K562 (cell line): Measurements from ENCODE around the gene JHY. TPM values are rescaled to one million over a fixed set of nuclear protein-coding genes. Genes with fewer than 3 reads are reported as not detected.

Source experiments
- ATAC-seq: fragments of 200-7000 bp; cut with Tn5 transposase; 3 replicates; pipeline ENCODE4 v1.9.1; 2020; ENCODE audit warnings: moderate library complexity
- BruUV-seq: library from RNA; stranded (reverse); fragments of 400-500 nt; replicated peaks from 2 replicates; lab custom pipeline; 2021; lab: Mats Ljungman, UMichigan
- CTCF ChIA-PET: fragments of 300-600 bp; formaldehyde crosslinking; extraction: SDS; loops from one replicate; lab custom pipeline; 2021; ENCODE audit warnings: low intra/inter-chr PET ratio; lab: Yijun Ruan, JAX
- POLR2A ChIA-PET: fragments of 300-600, 350-650 bp; sonication (Branson Sonifier 250); formaldehyde crosslinking; extraction: SDS; loops from one replicate; lab custom pipeline; 2021; ENCODE audit warnings: antibody characterized with exemption, inconsistent platforms; lab: Yijun Ruan, JAX
- DNase-seq, 4 experiments: peaks; one replicate each; pipeline versions ENCODE4 v3.0.0 to v3.0.0-alpha.2; 2011 to 2018; ENCODE audit warnings: low spot score in 3 of 4, mixed read lengths in 3 of 4; ENCODE audit errors: extremely low read depth in 1 of 4
- FAIRE-seq: peaks from 2 replicates; lab custom pipeline; 2011; peaks lifted over from hg19 to GRCh38; lab: Jason Lieb, UNC
- H2AFZ ChIP-seq: 2 replicates; pipeline ENCODE4 v1.6.0; 2011; ENCODE audit warnings: low read depth, low read length, control low read depth, inconsistent platforms
- H3K27ac ChIP-seq: fragments of 200-600 bp; 3 replicates; pipeline ENCODE4 v1.8.0; 2011; ENCODE audit warnings: low read depth, mild to moderate bottlenecking, control low read depth, inconsistent platforms, low read length, moderate library complexity, mixed read lengths; ENCODE audit errors: extremely low read depth
- H3K27me3 ChIP-seq, 2 experiments: fragments of 300-600 bp in 1 of 2; 2 replicates in 1 of 2; 3 replicates in 1 of 2; pipeline versions ENCODE4 v1.6.0 to v1.8.0; 2011; ENCODE audit warnings: inconsistent platforms in 2 of 2, low read length in 2 of 2, mild to moderate bottlenecking in 1 of 2, mixed read lengths in 1 of 2, moderate library complexity in 1 of 2; ENCODE audit not compliant: control insufficient read depth in 2 of 2, insufficient read depth in 2 of 2
- H3K36me3 ChIP-seq: fragments of 300-600 bp; 3 replicates; pipeline ENCODE4 v1.8.0; 2011; ENCODE audit warnings: mild to moderate bottlenecking, low read length, inconsistent platforms; ENCODE audit not compliant: control insufficient read depth, insufficient read depth
- H3K4me1 ChIP-seq, 2 experiments: fragments of 200-600 bp in 1 of 2; replicated peaks in 1 of 2; 2 replicates in 1 of 2; 3 replicates in 1 of 2; pipeline versions ENCODE4 v1.5.1 to v1.8.0; 2011; ENCODE audit warnings: inconsistent platforms in 2 of 2, low read length in 2 of 2, mild to moderate bottlenecking in 1 of 2, mixed read lengths in 1 of 2, moderate library complexity in 1 of 2; ENCODE audit not compliant: control insufficient read depth in 2 of 2, insufficient read depth in 2 of 2
- H3K4me2 ChIP-seq: 2 replicates; pipeline ENCODE4 v1.6.1; 2011; ENCODE audit warnings: low read length, control low read depth, inconsistent platforms, mixed read lengths; ENCODE audit not compliant: insufficient read depth
- H3K4me3 ChIP-seq: fragments of 200-600 bp; sonication (generic), shearing (Covaris generic); 2 replicates; pipeline ENCODE4 v1.5.1; 2016; ENCODE audit warnings: control low read depth, inconsistent platforms
- H3K79me2 ChIP-seq: fragments of 200-600 bp; 3 replicates; pipeline ENCODE4 v1.8.0; 2011; ENCODE audit warnings: low read length, inconsistent platforms; ENCODE audit not compliant: control insufficient read depth, insufficient read depth
- H3K9ac ChIP-seq, 2 experiments: 2 replicates each; pipeline versions ENCODE4 v1.6.0 to v1.6.1; 2011; ENCODE audit warnings: low read depth in 2 of 2, low read length in 2 of 2, control low read depth in 1 of 2, inconsistent platforms in 1 of 2, mild to moderate bottlenecking in 1 of 2, mixed read lengths in 1 of 2; ENCODE audit not compliant: insufficient read depth in 1 of 2
- H3K9me1 ChIP-seq: one replicate; pipeline ENCODE4 v1.6.0; 2011; ENCODE audit warnings: inconsistent platforms, mild to moderate bottlenecking, low read length, moderate library complexity; ENCODE audit not compliant: control insufficient read depth, insufficient read depth
- H3K9me3 ChIP-seq: replicated peaks from 2 replicates; pipeline ENCODE4 v1.5.1; 2011; ENCODE audit warnings: low read depth, low read length, inconsistent platforms; ENCODE audit not compliant: control insufficient read depth, insufficient read depth
- H4K20me1 ChIP-seq: replicated peaks from 2 replicates; pipeline ENCODE4 v1.6.1; 2011; ENCODE audit warnings: low read length, inconsistent platforms, mixed read lengths; ENCODE audit not compliant: control insufficient read depth, insufficient read depth
- BRD4 ChIP-seq: fragments of 200-600 bp; sonication (generic); IDR thresholded peaks from 2 replicates; pipeline ENCODE4 v1.6.1; 2017; ENCODE audit warnings: inconsistent platforms
- MYNN ChIP-seq, 2 experiments: sonication (generic); formaldehyde crosslinking in 1 of 2; IDR thresholded peaks; 2 replicates each; pipeline versions ENCODE4 v1.5.0 to v1.6.1; 2016 to 2020; ENCODE audit warnings: antibody characterized with exemption in 1 of 2, missing genetic modification reagents in 1 of 2
- SMARCA5 ChIP-seq: fragments of 450-650 bp; IDR thresholded peaks from 2 replicates; pipeline ENCODE4 v1.6.1; 2016
- ZBTB17 ChIP-seq: fragments of 450-650 bp; formaldehyde crosslinking; IDR thresholded peaks from 2 replicates; pipeline ENCODE4 v1.4.0; 2020; ENCODE audit warnings: mild to moderate bottlenecking
- ZKSCAN3 ChIP-seq: fragments of 250-450 bp; sonication (Bioruptor Pico); IDR thresholded peaks from 2 replicates; pipeline ENCODE4 v1.4.0; 2020
- ZNF124 ChIP-seq: sonication (generic); formaldehyde crosslinking; IDR thresholded peaks from 2 replicates; pipeline ENCODE4 v1.8.1; 2022; ENCODE audit warnings: missing genetic modification reagents
- ZNF23 ChIP-seq: fragments of 250-450 bp; sonication (Bioruptor Pico); IDR thresholded peaks from 2 replicates; pipeline ENCODE4 v1.4.0; 2020; ENCODE audit warnings: mild to moderate bottlenecking
- ZNF518B ChIP-seq: fragments of 250-450 bp; sonication (Bioruptor Pico); IDR thresholded peaks from 2 replicates; pipeline ENCODE4 v1.5.0; 2021; ENCODE audit warnings: mild to moderate bottlenecking, moderate library complexity
- WGBS: fragments of 100-300 bp; shearing (Covaris generic); methylation state at CpG from one replicate; pipeline ENCODE4 v1.1.6; 2016; ENCODE audit warnings: low coverage, mixed read lengths; ENCODE audit not compliant: insufficient coverage; ENCODE audit errors: missing lambda C conversion rate; 5-methylcytosine and 5-hydroxymethylcytosine counted together
- in situ Hi-C: fragments of 300-500 bp; cut with MboI; formaldehyde crosslinking; loops from 4 replicates; pipeline ENCODE4 v1.15.0; 2018; ENCODE audit warnings: inconsistent platforms, mixed read lengths
- intact Hi-C: fragments of 100-400 bp; cut with micrococcal nuclease; formaldehyde crosslinking; loops from 2 replicates; pipeline ENCODE4 v1.14.2; 2022
- polyA plus RNA-seq, 8 experiments: library from polyadenylated mRNA; depleted of rRNA in 4 of 8; stranded (reverse) in 5 of 8; unstranded in 3 of 8; fragments of >200 nt; fragmentation: Nextera tagmentation in 2 of 8; fragmentation: Illumina TruSeq in 1 of 8; extraction: Ambion mirVana in 2 of 8; extraction: Trizol in 1 of 8; gene quantifications; 2 replicates each; pipeline versions ENCODE4 v1.2.1 to v1.2.3, GENCODE V29; 2011 to 2014; ENCODE audit warnings: inconsistent platforms in 1 of 8, missing spikeins in 1 of 8
- total RNA-seq, 7 experiments: library from RNA; depleted of rRNA in 6 of 7; stranded (reverse); fragments of >200 nt in 6 of 7; fragmentation: Illumina TruSeq in 2 of 7; extraction: Trizol in 2 of 7; gene quantifications; 2 replicates each; pipeline versions ENCODE4 v1.2.1 to v1.2.3, GENCODE V29; 2011 to 2021; ENCODE audit warnings: low replicate concordance in 1 of 7

JHY gene
- total and polyA plus RNA-seq, 9 of the 15 experiments (the other 6 are each of a cell fraction or from before 2014, with no cell fraction given): not detected

GRCh38 chr11:122922893-122923292 is 40.3 kb downstream of the JHY start:
- no peak overlapping the region for H3K9ac ChIP-seq
- no peaks in the 10 kb centered on the region for H3K79me2 ChIP-seq
- no TSS peak for BruUV-seq
- 2% methylated on average over 4 of the region's 4 CpGs for WGBS
- DNase-seq (no peak), FAIRE-seq (no peak)
- TF ChIP-seq ZNF23 (CRISPR knock-in tag): no peak
- no peak for TF ChIP-seq SMARCA5
- TF ChIP-seq BRD4: no peak
- no peak for TF ChIP-seq ZBTB17 (CRISPR knock-in tag)
- TF ChIP-seq ZKSCAN3: no peak
- TF ChIP-seq MYNN (IDR thresholded peaks at IDR 0.05): no peak
- TF ChIP-seq MYNN (CRISPR knock-in tag; IDR thresholded peaks at IDR 0.05): no peak
- TF ChIP-seq ZNF124: no peak
- TF ChIP-seq ZNF518B: no peak
- TF ChIP-seq, all 486 proteins: peak for 0
- H3K4me3 ChIP-seq: no peak overlapping the region
- peaks cover 3 to 8% of the 10 kb centered on the region in 2 experiments; a peak in 3 of 5 replicates for H3K27me3 ChIP-seq
- H3K4me1 ChIP-seq: no peaks in the 10 kb centered on the region
- no peaks in the 10 kb centered on the region for H3K36me3 ChIP-seq
- H3K4me2 ChIP-seq: no peak overlapping the region
- H4K20me1 ChIP-seq: no peaks in the 10 kb centered on the region
- POLR2A ChIA-PET: no interaction called here
- CTCF ChIA-PET: no interaction called here
- no peak overlapping the region for H3K27ac ChIP-seq
- H2AFZ ChIP-seq: no peak overlapping the region
- intact Hi-C loops: no loop called here
- no peaks in the 10 kb centered on the region for H3K9me3 ChIP-seq
- no peaks in the 10 kb centered on the region for H3K9me1 ChIP-seq
- in situ Hi-C loops: no loop called here
- no peak for ATAC-seq
